ES-I3 (cell line): ENCODE data around the gene CCDC6.

Experiments used
- H3K36me3 ChIP-seq: 2 replicates; pipeline ENCODE4 v1.6.1; 2013; ENCODE audit warnings: mild to moderate bottlenecking, low read length, control low read depth, moderate library complexity; ENCODE audit not compliant: insufficient read depth
- H3K4me1 ChIP-seq: 2 replicates; pipeline ENCODE4 v1.6.1; 2013; ENCODE audit warnings: mild to moderate bottlenecking, control low read depth, low read length; ENCODE audit not compliant: insufficient read depth
- H3K9ac ChIP-seq: 2 replicates; pipeline ENCODE4 v1.6.1; 2013; ENCODE audit warnings: low read depth, mild to moderate bottlenecking, low read length, moderate library complexity
- H3K9me3 ChIP-seq: 2 replicates; pipeline ENCODE4 v1.6.1; 2013; ENCODE audit warnings: mild to moderate bottlenecking, low read length, moderate library complexity; ENCODE audit not compliant: control insufficient read depth, insufficient read depth

The CCDC6 gene

DNA sequence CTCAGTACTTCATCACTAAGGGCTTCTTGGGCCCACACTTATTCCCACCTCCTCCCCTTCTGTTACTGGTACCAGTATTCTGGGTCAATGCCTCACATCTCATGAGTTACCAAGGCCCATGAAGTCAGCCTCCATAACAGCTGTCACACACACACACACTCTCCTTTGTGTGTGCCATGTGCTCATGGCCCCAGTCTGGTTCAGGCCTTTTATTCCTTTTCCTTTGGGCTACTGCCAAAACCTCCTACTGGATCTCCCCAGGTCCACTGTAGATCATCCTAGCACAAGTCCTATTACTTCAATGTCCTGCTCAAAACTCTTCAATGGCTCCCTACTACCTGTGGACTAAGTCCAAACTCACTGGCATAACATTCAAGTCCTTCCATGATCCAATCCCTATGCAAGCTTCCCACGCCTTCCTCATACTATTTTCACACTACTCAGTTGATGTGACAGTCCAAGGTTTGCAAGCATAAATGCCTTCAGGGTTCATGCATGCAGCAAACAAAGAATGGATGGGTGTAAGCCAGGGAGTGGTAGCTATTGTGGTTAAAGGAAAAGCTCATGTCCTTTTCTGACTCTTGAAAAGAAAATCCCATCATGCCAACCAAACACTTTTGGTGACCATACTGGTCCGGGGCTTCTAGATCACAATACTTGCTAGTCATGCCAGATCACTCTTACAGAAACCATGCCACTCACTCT lies 68.1 kb downstream of the CCDC6 start:
- Histone ChIP-seq H3K4me1 (0 out of 2 replicates have a peak, but pooled peaks cover 5% of the 10 kb centered on the region), H3K9ac (no peak overlapping the region), H3K36me3 (no peaks in the 10 kb centered on the region), H3K9me3 (no peaks in the 10 kb centered on the region)

DNA sequence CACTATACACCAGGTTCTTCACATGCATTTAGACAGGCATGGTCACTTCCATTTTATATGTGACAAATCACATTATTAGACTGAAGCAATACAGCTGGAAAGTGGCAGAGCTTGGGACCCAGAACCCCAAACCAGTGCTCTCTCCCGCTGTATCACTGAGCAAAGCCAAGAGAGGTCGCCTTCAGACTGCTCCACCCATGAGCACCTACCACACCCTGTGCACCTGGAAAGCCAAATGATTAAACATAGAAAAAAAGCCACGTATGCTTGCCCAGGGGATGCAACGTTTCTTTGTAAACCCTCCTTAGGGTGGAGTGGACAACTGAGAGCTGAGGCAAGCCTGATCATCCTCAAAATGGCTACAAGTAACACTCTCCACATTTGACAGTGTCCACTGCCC lies 72.5 kb downstream of the CCDC6 start:
- Histone ChIP-seq H3K36me3 (no peaks in the 10 kb centered on the region; the same call in 1 of the 2 replicates), H3K9me3 (no peaks in the 10 kb centered on the region), H3K9ac (no peak overlapping the region), H3K4me1 (0 out of 2 replicates have a peak, but pooled peaks cover 5% of the 10 kb centered on the region)

DNA sequence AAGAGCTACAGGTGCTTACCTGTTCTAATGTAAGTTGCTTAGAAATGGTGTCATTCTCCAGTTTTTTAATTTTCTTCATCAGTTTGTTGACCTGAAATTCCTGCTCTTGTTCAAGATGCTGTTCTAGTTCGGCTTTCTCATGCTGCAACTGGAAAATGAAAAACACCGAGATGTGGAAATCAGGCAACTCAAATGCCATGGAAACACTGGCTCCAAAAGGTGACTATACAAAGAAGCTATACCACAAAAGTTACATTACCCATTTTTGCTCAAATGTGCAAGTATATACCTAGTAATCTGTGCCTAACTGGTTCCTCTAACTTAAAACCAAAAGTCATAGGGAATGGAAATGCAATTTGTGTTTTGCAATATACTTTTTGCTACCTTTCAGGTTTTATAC lies 73.8 kb downstream of the CCDC6 start:
- 0 out of 2 replicates have a peak, but pooled peaks cover 5% of the 10 kb centered on the region for H3K4me1 ChIP-seq

DNA sequence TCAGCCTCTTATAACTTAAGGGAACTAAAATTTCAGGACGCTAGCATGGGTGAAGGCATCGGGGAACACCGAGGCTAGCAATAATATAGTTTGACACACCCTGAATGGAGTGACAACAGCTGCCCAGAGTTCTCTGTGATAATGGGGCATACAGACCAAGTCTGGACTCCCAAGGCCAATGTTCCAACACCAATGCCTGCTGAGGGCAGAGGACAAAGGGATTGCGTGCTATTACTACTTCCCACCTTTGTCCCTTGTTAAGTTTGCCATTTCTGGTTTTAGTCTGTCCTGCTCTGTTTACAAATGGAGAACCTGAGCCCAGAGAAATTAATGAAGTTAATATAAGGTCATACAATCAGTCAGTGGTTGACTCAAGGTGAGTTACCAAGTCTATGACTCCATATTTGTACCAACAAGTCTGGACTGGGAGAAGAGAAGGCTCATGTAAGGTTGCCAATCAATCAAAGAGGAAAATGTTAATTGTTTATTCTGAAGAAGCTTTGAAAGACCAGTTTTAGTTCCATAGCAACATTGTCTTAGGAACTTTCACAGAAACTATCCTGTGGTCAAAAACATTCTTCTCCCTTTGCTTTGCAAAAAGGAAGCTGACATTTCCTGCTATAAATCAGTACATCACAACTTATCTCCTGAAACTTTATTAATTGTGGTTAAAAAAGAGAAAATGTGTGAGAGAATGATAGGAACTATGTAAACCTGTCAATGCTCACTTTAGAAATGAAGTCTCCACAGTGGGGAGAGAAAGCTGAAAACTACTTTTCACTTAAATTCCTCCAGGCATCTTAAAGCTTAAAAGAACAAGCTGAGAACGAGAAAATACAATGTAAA lies 74.5 kb downstream of the CCDC6 start:
- Histone ChIP-seq H3K4me1 (0 out of 2 replicates have a peak, but pooled peaks cover 5% of the 10 kb centered on the region), H3K36me3 (no peaks in the 10 kb centered on the region; the same call in 1 of the 2 replicates), H3K9me3 (no peaks in the 10 kb centered on the region), H3K9ac (no peak overlapping the region)

More for the DNA sequence above, 73.8 kb downstream of the CCDC6 start:
- H3K9ac ChIP-seq: no peak overlapping the region
- no peaks in the 10 kb centered on the region for H3K9me3 ChIP-seq
- H3K36me3 ChIP-seq: no peaks in the 10 kb centered on the region; the same call in 1 of the 2 replicates

DNA sequence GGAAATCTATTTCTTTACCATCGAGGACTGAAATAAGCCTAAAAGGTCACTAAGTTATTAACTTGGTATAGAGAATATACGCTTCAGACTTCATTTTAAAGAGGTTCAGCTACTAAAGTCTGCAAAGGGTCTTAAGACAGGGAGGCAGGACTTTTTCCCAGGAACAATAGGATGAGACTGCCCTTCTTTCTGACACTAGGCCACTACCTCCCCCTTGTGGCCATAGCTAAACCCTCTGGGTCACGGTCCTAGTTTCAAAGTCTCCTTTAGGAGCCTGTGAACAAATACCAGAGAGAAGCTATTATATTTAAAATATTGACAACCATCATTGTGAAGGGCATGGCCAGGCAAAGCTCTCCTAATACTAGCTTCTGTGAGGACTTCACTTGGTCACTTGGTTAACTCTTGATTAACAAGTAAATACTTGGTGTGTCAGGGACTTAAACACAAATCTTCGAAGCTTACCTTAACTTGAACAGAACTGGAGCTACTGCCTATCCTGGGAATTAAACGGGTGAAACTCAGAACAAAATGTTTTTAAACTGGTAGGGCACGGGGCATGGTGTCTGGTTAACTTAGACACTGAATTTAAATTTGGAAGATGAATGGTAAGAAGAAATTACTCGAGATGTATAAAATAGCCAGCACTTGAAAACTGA lies 75.6 kb downstream of the CCDC6 start:
- no peaks in the 10 kb centered on the region for H3K9me3 ChIP-seq
- H3K36me3 ChIP-seq: no peaks in the 10 kb centered on the region; the same call in 1 of the 2 replicates
- 0 out of 2 replicates have a peak, but pooled peaks cover 5% of the 10 kb centered on the region for H3K4me1 ChIP-seq
- H3K9ac ChIP-seq: no peak overlapping the region

DNA sequence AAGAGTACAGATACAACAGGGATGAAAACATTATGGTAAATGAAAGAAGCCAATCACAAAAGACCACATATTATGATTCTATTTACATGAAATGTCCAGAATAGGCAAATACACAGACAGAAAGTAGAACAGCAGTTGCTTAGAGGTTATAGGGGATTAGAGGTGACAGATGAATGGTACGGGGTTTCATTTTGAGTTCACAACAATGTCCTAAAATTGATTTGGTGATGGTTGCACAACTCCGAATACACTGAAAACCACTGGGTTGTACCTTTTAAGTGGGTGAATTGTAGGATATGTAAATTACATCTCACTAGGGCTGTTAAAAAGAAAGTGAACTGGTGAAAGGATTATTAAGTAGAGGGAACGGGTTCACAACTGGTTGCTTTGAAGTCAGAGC lies 76.8 kb downstream of the CCDC6 start:
- H3K9ac ChIP-seq: no peak overlapping the region
- no peaks in the 10 kb centered on the region for H3K9me3 ChIP-seq
- H3K36me3 ChIP-seq: no peaks in the 10 kb centered on the region; the same call in 1 of the 2 replicates
- H3K4me1 ChIP-seq: no peaks in the 10 kb centered on the region

DNA sequence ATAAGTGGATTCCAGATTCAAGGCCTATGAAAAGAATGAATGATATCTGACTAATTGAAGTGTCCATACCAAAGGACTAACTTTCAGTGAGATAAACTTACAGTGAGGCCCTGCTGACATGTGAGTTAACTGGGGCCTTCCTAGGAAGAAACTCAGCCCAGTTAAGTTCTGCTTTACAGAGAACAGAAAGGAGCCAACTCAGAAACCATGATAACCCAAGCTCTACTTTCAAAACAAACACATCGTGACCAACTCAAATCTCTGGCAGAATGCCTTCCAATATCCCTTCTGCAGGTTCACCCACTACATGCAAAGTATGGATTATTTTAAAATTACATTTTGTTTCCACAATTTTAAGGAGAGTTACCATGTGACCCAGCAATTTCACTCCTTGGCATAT lies 77.3 kb downstream of the CCDC6 start:
- Histone ChIP-seq H3K4me1 (no peaks in the 10 kb centered on the region), H3K9ac (no peak overlapping the region), H3K36me3 (no peaks in the 10 kb centered on the region; the same call in 1 of the 2 replicates), H3K9me3 (no peaks in the 10 kb centered on the region)

DNA sequence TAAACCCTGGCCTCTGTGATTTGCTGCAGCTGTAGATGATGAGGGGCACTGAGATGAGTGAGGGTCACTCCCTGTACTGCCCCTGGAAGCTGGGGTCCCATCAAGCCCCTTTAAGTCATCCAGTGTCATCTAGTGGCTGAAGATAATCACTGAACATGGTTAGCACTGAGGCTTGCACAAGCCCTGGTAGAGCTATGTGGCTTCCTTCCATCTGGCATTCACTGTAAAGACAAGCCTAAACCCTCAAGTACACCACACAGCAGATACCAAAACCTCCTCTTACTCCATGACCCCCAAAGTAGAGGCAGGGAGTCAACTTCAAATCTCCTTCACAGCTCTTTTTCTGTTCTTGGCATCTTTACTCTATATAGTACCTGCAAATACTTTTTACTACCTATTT lies 80.4 kb downstream of the CCDC6 start:
- Histone ChIP-seq H3K9ac (no peak overlapping the region), H3K4me1 (no peaks in the 10 kb centered on the region), H3K9me3 (no peaks in the 10 kb centered on the region), H3K36me3 (no peaks in the 10 kb centered on the region)

DNA sequence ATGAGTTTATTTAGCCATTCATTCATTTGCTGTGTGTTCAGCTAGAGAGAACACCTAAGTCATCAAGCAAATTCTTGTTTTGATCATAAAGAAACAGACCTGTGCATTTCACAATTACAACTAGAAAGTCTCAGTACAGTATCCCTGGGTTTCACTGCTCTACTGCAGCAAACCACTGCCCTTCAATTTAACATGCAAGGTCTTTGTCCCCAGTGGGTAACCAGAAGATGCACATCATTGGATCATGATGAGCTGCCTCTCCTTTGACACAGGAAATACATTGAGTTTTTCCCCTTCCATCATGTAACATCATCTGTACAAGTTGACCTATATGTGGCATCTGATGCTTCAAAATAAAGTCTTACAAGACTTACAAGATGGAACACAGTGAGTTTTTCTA lies 82.6 kb downstream of the CCDC6 start:
- no peaks in the 10 kb centered on the region; the same call in 1 of the 2 replicates for H3K4me1 ChIP-seq
- H3K9ac ChIP-seq: no peak overlapping the region
- H3K9me3 ChIP-seq: no peaks in the 10 kb centered on the region
- no peaks in the 10 kb centered on the region for H3K36me3 ChIP-seq

DNA sequence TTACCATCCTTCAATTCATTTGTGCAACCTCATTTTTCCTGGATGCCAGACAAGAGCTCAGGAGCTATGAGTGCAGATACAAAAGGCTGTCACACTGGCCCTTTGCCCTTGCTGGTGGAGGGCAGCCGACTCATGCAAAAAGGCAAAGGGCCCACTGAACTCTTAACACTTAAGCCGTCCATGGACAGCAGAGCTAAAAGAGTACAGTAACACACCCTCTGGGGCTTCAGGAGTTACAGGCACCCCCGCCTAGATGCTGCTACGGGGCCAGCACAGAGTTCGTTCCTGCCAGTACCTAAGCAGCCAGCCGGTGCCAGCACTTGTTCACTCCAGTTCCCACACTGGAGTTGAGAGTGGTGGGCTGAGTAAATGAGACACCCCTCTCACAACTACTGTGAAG lies 83.2 kb downstream of the CCDC6 start:
- no peaks in the 10 kb centered on the region for H3K36me3 ChIP-seq
- H3K9ac ChIP-seq: no peak overlapping the region
- no peaks in the 10 kb centered on the region for H3K9me3 ChIP-seq
- H3K4me1 ChIP-seq: no peaks in the 10 kb centered on the region; the same call in 1 of the 2 replicates

DNA sequence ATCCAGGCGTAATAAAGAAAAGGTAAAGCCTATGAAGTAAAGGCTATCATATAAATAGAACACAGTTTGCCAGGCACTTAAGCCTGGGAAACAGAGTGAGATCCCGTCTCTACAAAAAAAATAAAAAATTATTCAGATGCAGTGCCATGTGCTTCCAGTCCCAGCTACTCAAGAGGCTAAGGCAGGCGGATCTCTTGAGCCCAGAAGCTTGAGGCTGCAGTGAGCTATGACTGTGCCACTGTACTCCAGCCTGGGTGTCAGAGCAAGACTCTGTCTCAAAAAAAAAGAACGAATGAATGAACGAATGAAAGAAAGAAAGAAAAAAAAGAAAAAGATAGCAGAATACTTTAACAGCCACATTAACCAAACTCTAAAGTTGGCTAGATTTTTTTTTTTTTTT lies 85.9 kb downstream of the CCDC6 start:
- Histone ChIP-seq H3K4me1 (no peaks in the 10 kb centered on the region; the same call in 1 of the 2 replicates), H3K36me3 (no peaks in the 10 kb centered on the region), H3K9ac (no peak overlapping the region), H3K9me3 (no peaks in the 10 kb centered on the region)

DNA sequence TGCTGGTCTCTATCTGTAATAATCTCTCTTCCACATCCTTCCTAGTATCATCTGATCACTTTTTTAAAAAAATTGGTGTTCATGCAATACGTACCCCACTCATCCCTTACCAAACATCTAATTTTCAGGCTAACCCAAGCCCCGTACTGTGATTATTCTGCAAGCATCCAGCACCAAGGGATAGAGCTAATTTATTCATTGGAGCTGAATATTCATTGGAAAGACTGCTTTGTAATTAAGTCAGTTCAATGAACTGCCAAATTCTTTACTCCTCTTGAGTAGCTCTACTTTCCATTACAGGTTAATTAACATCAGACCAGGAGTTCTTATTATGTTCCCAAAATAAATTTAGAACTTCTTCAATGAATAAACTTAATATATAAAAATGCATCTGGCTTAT lies 86.7 kb downstream of the CCDC6 start:
- no peaks in the 10 kb centered on the region for H3K9me3 ChIP-seq
- H3K4me1 ChIP-seq: no peaks in the 10 kb centered on the region; the same call in 1 of the 2 replicates
- no peak overlapping the region for H3K9ac ChIP-seq
- no peaks in the 10 kb centered on the region for H3K36me3 ChIP-seq

DNA sequence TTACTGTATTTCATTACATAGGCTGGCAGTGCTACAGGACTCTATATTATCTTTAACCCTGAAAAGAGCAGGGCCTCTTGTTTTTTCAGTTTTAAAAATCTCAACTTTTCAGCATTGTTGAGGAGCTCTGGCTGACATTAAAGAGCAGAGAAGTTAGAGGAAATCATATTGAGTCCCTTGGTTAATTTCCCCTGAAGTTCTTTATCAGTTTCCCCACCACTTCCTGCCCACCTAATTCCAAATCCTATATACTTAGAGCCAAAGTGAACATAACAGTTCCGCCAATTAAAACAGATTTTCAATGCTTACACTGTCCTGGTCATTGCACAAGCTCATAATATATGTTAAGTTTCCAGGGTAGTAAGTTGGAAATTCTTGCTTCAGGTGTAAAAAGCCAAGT lies 87.1 kb downstream of the CCDC6 start:
- Histone ChIP-seq H3K4me1 (no peaks in the 10 kb centered on the region; the same call in 1 of the 2 replicates), H3K36me3 (no peaks in the 10 kb centered on the region), H3K9ac (no peak overlapping the region), H3K9me3 (no peaks in the 10 kb centered on the region)

DNA sequence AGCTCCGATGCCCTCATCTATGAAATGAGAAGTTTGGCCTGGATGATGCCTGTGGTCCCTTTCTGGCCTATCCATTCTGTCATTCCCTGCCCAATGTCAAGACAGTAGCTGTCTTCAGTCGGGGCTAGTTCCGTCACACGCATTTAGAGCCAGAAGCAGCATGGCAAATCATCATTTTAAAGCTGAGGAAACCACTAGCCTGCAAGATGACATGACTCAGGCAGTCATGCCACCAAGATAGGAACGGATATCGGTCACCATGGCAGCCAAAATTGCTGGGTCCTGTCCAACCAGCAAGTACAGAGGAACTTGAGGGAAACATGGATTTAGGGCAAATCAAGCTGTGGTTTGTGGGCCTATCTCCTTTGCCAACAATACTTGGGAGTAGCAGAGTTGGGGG lies 88.6 kb downstream of the CCDC6 start:
- no peak overlapping the region for H3K9ac ChIP-seq
- H3K9me3 ChIP-seq: no peaks in the 10 kb centered on the region
- no peaks in the 10 kb centered on the region; the same call in 1 of the 2 replicates for H3K4me1 ChIP-seq
- no peaks in the 10 kb centered on the region for H3K36me3 ChIP-seq
